Iris pigment epithelial cell (primary cell): Measurements from ENCODE around the gene MS4A12.
"Not testable (repeated sequence)": the region's sequence is repeated elsewhere in the genome, so short reads cannot be mapped to it uniquely, and the experiment has no call there.

Experiments
- DNase-seq: peaks from one replicate; pipeline ENCODE4 v3.0.0-alpha.2; 2011; ENCODE audit warnings: low read depth

MS4A12 gene

GRCh38 chr11:60492488-60493009 is at the start of gene MS4A12:
TSS of gene MS4A12 (plus strand) at chr11:60492778. CDS start at chr11:60497319, 4,541 bp downstream.
- no peak for DNase-seq

GRCh38 chr11:60447070-60447469 is 45.5 kb upstream of the MS4A12 start:
- no peak for DNase-seq

- DNase-seq, result no peak
Observed at GRCh38 chr11:60447846-60448245, 44.7 kb upstream of the MS4A12 start.

- not testable (repeated sequence) for DNase-seq
Observed at GRCh38 chr11:60451185-60451584, 41.4 kb upstream of the MS4A12 start.

- DNase-seq, result no peak
Observed at GRCh38 chr11:60454212-60454611, 38.4 kb upstream of the MS4A12 start.

GRCh38 chr11:60455531-60456042 is 37.0 kb upstream of the MS4A12 start, which contains the start of gene MS4A1:
TSS of gene MS4A1 (plus strand) at chr11:60455847. CDS start at chr11:60462375, 6,528 bp downstream.
- DNase-seq, result no peak

- DNase-seq, result no peak
Observed at GRCh38 chr11:60457576-60457975, 35.0 kb upstream of the MS4A12 start.

GRCh38 chr11:60459345-60459744 is 33.2 kb upstream of the MS4A12 start:
- no peak for DNase-seq

GRCh38 chr11:60468829-60469228 is 23.7 kb upstream of the MS4A12 start:
- DNase-seq, result no peak

GRCh38 chr11:60469723-60470122 is 22.9 kb upstream of the MS4A12 start:
- DNase-seq, result no peak

- no peak for DNase-seq
Observed at GRCh38 chr11:60477035-60477445, 15.5 kb upstream of the MS4A12 start.

- DNase-seq, result no peak
Observed at GRCh38 chr11:60482361-60482760, 10.2 kb upstream of the MS4A12 start.

- no peak for DNase-seq
Observed at GRCh38 chr11:60485987-60486386, 6.6 kb upstream of the MS4A12 start.

- no peak for DNase-seq
Observed at GRCh38 chr11:60493454-60493853, 876 bp downstream of the MS4A12 start.

- no peak for DNase-seq
Observed at GRCh38 chr11:60498399-60498798, 5.8 kb downstream of the MS4A12 start.

- DNase-seq, result no peak
Observed at GRCh38 chr11:60498853-60499252, 6.3 kb downstream of the MS4A12 start.

- peak; percentile 1 for DNase-seq
Observed at GRCh38 chr11:60500276-60500910, 7.8 kb downstream of the MS4A12 start.

- DNase-seq, result no peak
Observed at GRCh38 chr11:60502221-60502775, 9.7 kb downstream of the MS4A12 start.

GRCh38 chr11:60504219-60504905 is 11.8 kb downstream of the MS4A12 start:
- DNase-seq, result no peak

GRCh38 chr11:60509609-60510008 is 17.0 kb downstream of the MS4A12 start:
- DNase-seq, result not testable (repeated sequence)

GRCh38 chr11:60510209-60510608 is 17.6 kb downstream of the MS4A12 start:
- not testable (repeated sequence) for DNase-seq

- no peak for DNase-seq
Observed at GRCh38 chr11:60511393-60511792, 18.8 kb downstream of the MS4A12 start.
